HepG2 (cell line): ENCODE data around the gene HS3ST5. TPM values are rescaled to one million over a fixed set of nuclear protein-coding genes. Genes with fewer than 3 reads are reported as not detected.

Experiments
- ARID2 ChIP-seq: sonication (generic); formaldehyde crosslinking; IDR thresholded peaks from 2 replicates; pipeline ENCODE4 v1.8.1; 2022; ENCODE audit warnings: mild to moderate bottlenecking, missing genetic modification reagents, borderline replicate concordance
- DPF2 ChIP-seq: sonication (generic); formaldehyde crosslinking; IDR thresholded peaks from 2 replicates; pipeline ENCODE4 v1.4.0; 2020; ENCODE audit warnings: mild to moderate bottlenecking, low read depth, missing genetic modification reagents, borderline replicate concordance
- HDAC2 ChIP-seq: sonication (generic); formaldehyde crosslinking; IDR thresholded peaks from 2 replicates; pipeline ENCODE4 v1.4.0; 2020; ENCODE audit warnings: missing genetic modification reagents
- HOXA5 ChIP-seq: sonication (generic); formaldehyde crosslinking; IDR thresholded peaks from 2 replicates; pipeline ENCODE4 v1.4.0; 2020; ENCODE audit warnings: missing genetic modification reagents
- KLF9 ChIP-seq: IDR thresholded peaks from 2 replicates; pipeline ENCODE4 v1.6.1; 2016; ENCODE audit warnings: low read depth
- MED13 ChIP-seq: sonication (generic); formaldehyde crosslinking; IDR thresholded peaks from 2 replicates; pipeline ENCODE4 v1.5.0; 2020; ENCODE audit warnings: missing genetic modification reagents
- MEIS2 ChIP-seq: sonication (generic); formaldehyde crosslinking; IDR thresholded peaks from 2 replicates; pipeline ENCODE4 v1.9.0; 2021; ENCODE audit warnings: mild to moderate bottlenecking, missing genetic modification reagents
- NBN ChIP-seq: fragments of 450-650 bp; conservative IDR thresholded peaks from 2 replicates; pipeline ENCODE4 v1.6.1; 2017
- NCOA2 ChIP-seq: sonication (generic); formaldehyde crosslinking; IDR thresholded peaks from 2 replicates; pipeline ENCODE4 v1.8.0; 2022; ENCODE audit warnings: inconsistent platforms
- NFE2L1 ChIP-seq: sonication (generic); formaldehyde crosslinking; IDR thresholded peaks from 2 replicates; pipeline ENCODE4 v1.4.0; 2020; ENCODE audit warnings: missing genetic modification reagents, mild to moderate bottlenecking, borderline replicate concordance
- NR2F2 ChIP-seq: IDR thresholded peaks from 2 replicates; pipeline ENCODE4 v1.6.1; 2012; ENCODE audit warnings: low read depth, inconsistent platforms, borderline replicate concordance
- NR2F6 ChIP-seq, 2 experiments: IDR thresholded peaks; 2 replicates each; pipeline ENCODE4 v1.6.1; 2016; ENCODE audit warnings: antibody characterized with exemption in 1 of 2, mild to moderate bottlenecking in 1 of 2
- RARA ChIP-seq: IDR thresholded peaks from 2 replicates; pipeline ENCODE4 v1.6.1; 2016; ENCODE audit warnings: missing genetic modification reagents, missing compliant biosample characterization
- RFX3 ChIP-seq: IDR thresholded peaks from 2 replicates; pipeline ENCODE4 v1.6.1; 2016; ENCODE audit warnings: missing biosample characterization, missing genetic modification reagents
- ZSCAN9 ChIP-seq: IDR thresholded peaks from 2 replicates; pipeline ENCODE4 v1.6.1; 2016; ENCODE audit warnings: borderline replicate concordance
- polyA plus RNA-seq, 8 experiments: library from polyadenylated mRNA; depleted of rRNA in 3 of 8; stranded (reverse) in 7 of 8; unstranded in 1 of 8; fragments of >200 nt; fragmentation: Illumina TruSeq in 4 of 8; extraction: Trizol in 4 of 8; gene quantifications; 2 replicates each; pipeline versions ENCODE4 v1.2.1 to v1.2.3, GENCODE V29; 2011 to 2016; ENCODE audit warnings: low read depth in 4 of 8, missing spikeins in 1 of 8, mixed read lengths in 1 of 8; ENCODE audit not compliant: insufficient read depth in 1 of 8
- total RNA-seq, 5 experiments: library from RNA; depleted of rRNA; stranded (reverse); fragments of >200 nt; fragmentation: Illumina TruSeq; extraction: Trizol; gene quantifications; 2 replicates each; pipeline ENCODE4 v1.2.3, GENCODE V29; 2016; ENCODE audit warnings: low read depth in 1 of 5
- TF ChIP-seq, protein P1 (sequence below): sonication (generic); formaldehyde crosslinking; IDR thresholded peaks from 2 replicates; pipeline ENCODE4 v1.4.0; 2020; ENCODE audit warnings: mild to moderate bottlenecking, low read depth, missing genetic modification reagents
- TF ChIP-seq, protein P2 (sequence below): IDR thresholded peaks from 2 replicates; pipeline ENCODE4 v1.6.1; 2016
- TF ChIP-seq, protein P3 (sequence below), 2 experiments: sonication (generic) in 1 of 2; formaldehyde crosslinking in 1 of 2; IDR thresholded peaks; 2 replicates each; pipeline versions ENCODE4 v1.4.0 to v1.6.1; 2016 to 2020; ENCODE audit warnings: borderline replicate concordance in 1 of 2, low read depth in 1 of 2, mild to moderate bottlenecking in 1 of 2, missing genetic modification reagents in 1 of 2
- TF ChIP-seq, protein P4 (sequence below): sonication (generic); formaldehyde crosslinking; IDR thresholded peaks from 2 replicates; pipeline ENCODE4 v1.8.1; 2023; ENCODE audit warnings: mild to moderate bottlenecking, missing genetic modification reagents, borderline replicate concordance
- TF ChIP-seq, protein P5 (sequence below): sonication (generic); formaldehyde crosslinking; IDR thresholded peaks from 2 replicates; pipeline ENCODE4 v1.4.0; 2020; ENCODE audit warnings: missing genetic modification reagents
- TF ChIP-seq, protein P6 (sequence below): sonication (generic); formaldehyde crosslinking; IDR thresholded peaks from 2 replicates; pipeline ENCODE4 v1.4.0; 2020; ENCODE audit warnings: mild to moderate bottlenecking, missing genetic modification reagents

The HS3ST5 gene
- total and polyA plus RNA-seq, 2 of the 13 experiments (the other 11 are each of a cell fraction or from before 2014, with no cell fraction given), result 1.1 to 1.6 TPM

DNA sequence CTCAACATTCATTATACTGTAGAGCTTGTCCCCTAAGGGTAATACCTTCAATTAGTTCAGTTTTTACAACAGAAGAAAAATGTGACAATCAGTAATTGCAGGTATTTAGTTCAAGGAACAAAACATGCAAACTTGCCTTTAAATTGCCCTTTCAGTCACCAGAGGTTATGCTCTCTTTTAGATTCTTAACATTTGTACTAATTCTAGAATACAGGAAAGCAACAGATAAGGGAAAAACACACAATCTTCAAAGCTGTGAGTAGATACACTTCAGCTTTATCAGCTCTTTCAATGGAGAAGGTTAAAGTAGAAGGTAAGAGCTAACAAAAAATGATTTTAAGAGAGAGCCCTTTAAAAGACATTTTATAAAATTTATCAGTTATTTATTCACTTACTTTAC lies 173.1 kb downstream of the HS3ST5 start (continued):
- TF ChIP-seq NR2F6 (IDR thresholded peaks at IDR 0.05) (peak; percentile 64), NR2F6 (CRISPR knock-in tag; IDR thresholded peaks at IDR 0.05) (peak; percentile 41; the same call in 1 of the 2 replicates), MED13 (CRISPR knock-in tag) (peak; percentile 33; the same call in 1 of the 2 replicates), ARID2 (CRISPR knock-in tag) (no peak), NBN (no peak), NFE2L1 (CRISPR knock-in tag) (no peak), RARA (CRISPR knock-in tag) (peak; percentile 51), RFX3 (no peak), KLF9 (CRISPR knock-in tag) (no peak), DPF2 (CRISPR knock-in tag) (no peak), HOXA5 (CRISPR knock-in tag) (no peak), ZSCAN9 (CRISPR knock-in tag) (no peak), HDAC2 (CRISPR knock-in tag) (0 out of 2 replicates have a peak, but pooled peaks have one; percentile 25), NCOA2 (CRISPR knock-in tag) (peak; percentile 77; the same call in 1 of the 2 replicates), NR2F2 (peak; percentile 62; the same call in 1 of the 2 replicates), MEIS2 (CRISPR knock-in tag) (no peak)
- TF ChIP-seq, protein P1, sequence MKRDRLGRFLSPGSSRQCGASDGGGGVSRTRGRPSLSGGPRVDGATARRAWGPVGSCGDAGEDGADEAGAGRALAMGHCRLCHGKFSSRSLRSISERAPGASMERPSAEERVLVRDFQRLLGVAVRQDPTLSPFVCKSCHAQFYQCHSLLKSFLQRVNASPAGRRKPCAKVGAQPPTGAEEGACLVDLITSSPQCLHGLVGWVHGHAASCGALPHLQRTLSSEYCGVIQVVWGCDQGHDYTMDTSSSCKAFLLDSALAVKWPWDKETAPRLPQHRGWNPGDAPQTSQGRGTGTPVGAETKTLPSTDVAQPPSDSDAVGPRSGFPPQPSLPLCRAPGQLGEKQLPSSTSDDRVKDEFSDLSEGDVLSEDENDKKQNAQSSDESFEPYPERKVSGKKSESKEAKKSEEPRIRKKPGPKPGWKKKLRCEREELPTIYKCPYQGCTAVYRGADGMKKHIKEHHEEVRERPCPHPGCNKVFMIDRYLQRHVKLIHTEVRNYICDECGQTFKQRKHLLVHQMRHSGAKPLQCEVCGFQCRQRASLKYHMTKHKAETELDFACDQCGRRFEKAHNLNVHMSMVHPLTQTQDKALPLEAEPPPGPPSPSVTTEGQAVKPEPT (CRISPR knock-in tag), result no peak
- TF ChIP-seq, protein P2, sequence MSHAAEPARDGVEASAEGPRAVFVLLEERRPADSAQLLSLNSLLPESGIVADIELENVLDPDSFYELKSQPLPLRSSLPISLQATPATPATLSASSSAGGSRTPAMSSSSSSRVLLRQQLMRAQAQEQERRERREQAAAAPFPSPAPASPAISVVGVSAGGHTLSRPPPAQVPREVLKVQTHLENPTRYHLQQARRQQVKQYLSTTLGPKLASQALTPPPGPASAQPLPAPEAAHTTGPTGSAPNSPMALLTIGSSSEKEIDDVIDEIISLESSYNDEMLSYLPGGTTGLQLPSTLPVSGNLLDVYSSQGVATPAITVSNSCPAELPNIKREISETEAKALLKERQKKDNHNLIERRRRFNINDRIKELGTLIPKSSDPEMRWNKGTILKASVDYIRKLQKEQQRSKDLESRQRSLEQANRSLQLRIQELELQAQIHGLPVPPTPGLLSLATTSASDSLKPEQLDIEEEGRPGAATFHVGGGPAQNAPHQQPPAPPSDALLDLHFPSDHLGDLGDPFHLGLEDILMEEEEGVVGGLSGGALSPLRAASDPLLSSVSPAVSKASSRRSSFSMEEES, result no peak
- TF ChIP-seq, protein P3, sequence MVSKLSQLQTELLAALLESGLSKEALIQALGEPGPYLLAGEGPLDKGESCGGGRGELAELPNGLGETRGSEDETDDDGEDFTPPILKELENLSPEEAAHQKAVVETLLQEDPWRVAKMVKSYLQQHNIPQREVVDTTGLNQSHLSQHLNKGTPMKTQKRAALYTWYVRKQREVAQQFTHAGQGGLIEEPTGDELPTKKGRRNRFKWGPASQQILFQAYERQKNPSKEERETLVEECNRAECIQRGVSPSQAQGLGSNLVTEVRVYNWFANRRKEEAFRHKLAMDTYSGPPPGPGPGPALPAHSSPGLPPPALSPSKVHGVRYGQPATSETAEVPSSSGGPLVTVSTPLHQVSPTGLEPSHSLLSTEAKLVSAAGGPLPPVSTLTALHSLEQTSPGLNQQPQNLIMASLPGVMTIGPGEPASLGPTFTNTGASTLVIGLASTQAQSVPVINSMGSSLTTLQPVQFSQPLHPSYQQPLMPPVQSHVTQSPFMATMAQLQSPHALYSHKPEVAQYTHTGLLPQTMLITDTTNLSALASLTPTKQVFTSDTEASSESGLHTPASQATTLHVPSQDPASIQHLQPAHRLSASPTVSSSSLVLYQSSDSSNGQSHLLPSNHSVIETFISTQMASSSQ (IDR thresholded peaks at IDR 0.05; ENCODE audit: low read depth), result peak; percentile 43
- TF ChIP-seq, protein P3 (CRISPR knock-in tag; IDR thresholded peaks at IDR 0.05; ENCODE audit: borderline replicate concordance), result peak; percentile 9; the same call in 1 of the 2 replicates
- TF ChIP-seq, protein P4, sequence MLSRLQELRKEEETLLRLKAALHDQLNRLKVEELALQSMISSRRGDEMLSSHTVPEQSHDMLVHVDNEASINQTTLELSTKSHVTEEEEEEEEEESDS (CRISPR knock-in tag), result no peak
- TF ChIP-seq, protein P5, sequence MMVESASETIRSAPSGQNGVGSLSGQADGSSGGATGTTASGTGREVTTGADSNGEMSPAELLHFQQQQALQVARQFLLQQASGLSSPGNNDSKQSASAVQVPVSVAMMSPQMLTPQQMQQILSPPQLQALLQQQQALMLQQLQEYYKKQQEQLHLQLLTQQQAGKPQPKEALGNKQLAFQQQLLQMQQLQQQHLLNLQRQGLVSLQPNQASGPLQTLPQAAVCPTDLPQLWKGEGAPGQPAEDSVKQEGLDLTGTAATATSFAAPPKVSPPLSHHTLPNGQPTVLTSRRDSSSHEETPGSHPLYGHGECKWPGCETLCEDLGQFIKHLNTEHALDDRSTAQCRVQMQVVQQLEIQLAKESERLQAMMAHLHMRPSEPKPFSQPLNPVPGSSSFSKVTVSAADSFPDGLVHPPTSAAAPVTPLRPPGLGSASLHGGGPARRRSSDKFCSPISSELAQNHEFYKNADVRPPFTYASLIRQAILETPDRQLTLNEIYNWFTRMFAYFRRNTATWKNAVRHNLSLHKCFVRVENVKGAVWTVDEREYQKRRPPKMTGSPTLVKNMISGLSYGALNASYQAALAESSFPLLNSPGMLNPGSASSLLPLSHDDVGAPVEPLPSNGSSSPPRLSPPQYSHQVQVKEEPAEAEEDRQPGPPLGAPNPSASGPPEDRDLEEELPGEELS (CRISPR knock-in tag), result peak; percentile 59
- TF ChIP-seq, protein P6, sequence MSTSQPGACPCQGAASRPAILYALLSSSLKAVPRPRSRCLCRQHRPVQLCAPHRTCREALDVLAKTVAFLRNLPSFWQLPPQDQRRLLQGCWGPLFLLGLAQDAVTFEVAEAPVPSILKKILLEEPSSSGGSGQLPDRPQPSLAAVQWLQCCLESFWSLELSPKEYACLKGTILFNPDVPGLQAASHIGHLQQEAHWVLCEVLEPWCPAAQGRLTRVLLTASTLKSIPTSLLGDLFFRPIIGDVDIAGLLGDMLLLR (CRISPR knock-in tag), result no peak
